Astrocyte of the spinal cord (primary cell): ENCODE measurements around the gene DOCK4.

Experiments
- DNase-seq: peaks from one replicate; pipeline ENCODE4 v3.0.0; 2011; ENCODE audit warnings: low read depth, low spot score
- H3K4me3 ChIP-seq: 2 replicates; pipeline ENCODE4 v1.5.1; 2011; ENCODE audit warnings: low read depth, mild to moderate bottlenecking, low read length, moderate library complexity
- CTCF ChIP-seq: IDR thresholded peaks from 2 replicates; pipeline ENCODE4 v1.5.1; 2012; ENCODE audit warnings: low read depth, mild to moderate bottlenecking, low read length, inconsistent platforms
- in situ Hi-C: cut with HindIII; loops from 2 replicates; pipeline ENCODE4 v1.10.0; 2017; ENCODE audit warnings: low sequenced_read_pairs

DOCK4 gene

DNA sequence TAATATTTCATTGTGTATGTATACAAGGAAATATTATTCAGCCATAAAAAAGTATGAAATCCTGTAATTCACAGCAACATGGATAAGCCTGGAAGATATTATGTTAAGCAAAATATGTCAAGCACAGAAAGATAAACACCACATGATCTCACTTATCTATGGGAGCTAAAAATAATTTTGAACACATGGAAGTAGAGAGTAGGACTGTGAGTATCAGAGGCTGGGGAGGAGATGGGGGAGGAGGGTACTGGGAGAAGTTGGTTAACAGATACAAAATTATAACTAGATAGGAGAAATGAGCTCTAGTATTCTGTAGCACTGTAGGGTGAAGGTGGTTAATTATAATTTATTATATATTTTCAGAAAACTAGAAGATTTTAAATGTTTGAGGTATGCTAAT, 132.7 kb downstream of the DOCK4 start:
- TF ChIP-seq CTCF: no peak
- DNase-seq: no peak
- H3K4me3 ChIP-seq: no peak overlapping the region
- in situ Hi-C loops: no loop called here

- no peak overlapping the region for H3K4me3 ChIP-seq
- no peak for DNase-seq
- in situ Hi-C loops: no loop called here
- TF ChIP-seq CTCF: no peak
These were observed 133.5 kb downstream of the DOCK4 start for GRCh38 chr7:112072541-112073245.

GRCh38 chr7:112071856-112072255, 134.3 kb downstream of the DOCK4 start:
- in situ Hi-C loops: no loop called here
- H3K4me3 ChIP-seq: no peak overlapping the region
- TF ChIP-seq CTCF: no peak
- DNase-seq: no peak

DNA sequence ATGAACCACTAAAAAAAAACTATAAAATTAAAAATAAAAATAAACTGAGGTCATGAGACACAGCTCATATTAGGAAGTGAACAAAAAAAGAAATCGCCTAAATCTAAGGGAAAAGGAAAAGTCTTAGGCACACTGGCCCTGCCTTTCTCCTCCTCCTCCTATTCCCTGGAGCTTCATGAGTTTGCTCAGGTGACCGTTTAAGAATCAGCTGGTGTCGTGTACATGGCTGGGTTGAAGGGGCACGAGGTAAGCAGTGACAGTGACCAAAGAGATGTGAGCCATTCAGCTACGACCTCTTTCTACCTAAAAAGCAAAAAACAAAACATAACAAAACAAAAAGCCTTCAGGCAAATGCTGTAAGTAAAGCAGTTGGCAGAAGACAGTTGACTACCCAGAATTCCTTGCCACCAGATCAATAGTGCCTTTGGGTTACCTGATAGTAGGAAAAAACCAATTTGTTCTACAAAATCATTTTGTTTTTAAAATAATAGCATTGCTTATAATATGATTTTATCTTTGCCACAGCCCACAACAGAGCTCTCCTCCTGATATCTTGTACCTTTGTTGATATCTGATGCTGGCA, 135.4 kb downstream of the DOCK4 start:
- DNase-seq: no peak
- no peak overlapping the region for H3K4me3 ChIP-seq
- no peak for TF ChIP-seq CTCF
- in situ Hi-C loops: no loop called here

DNA sequence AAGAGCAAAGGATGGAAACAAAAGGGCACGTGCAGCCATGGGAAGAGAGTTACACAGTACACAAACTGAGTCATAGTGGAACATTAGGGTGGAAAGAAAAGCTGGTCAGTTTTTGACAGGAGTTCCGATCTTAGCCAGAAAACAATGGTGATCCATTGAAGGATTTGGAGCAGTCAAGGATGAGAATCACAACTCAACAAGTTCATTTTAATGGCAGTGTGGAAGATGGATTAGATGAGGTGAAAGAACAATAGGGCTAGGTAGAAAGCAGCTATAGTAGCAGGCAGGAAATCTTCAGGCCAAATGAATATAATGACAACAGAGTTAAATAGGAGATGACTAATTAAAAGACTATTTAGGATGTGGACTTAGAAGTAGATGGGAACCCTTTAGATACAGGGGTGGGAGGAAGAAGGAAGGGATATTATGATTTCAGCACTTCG, 136.3 kb downstream of the DOCK4 start:
- in situ Hi-C loops: no loop called here
- TF ChIP-seq CTCF: no peak
- peak; percentile 17 for DNase-seq
- H3K4me3 ChIP-seq: no peak overlapping the region

DNA sequence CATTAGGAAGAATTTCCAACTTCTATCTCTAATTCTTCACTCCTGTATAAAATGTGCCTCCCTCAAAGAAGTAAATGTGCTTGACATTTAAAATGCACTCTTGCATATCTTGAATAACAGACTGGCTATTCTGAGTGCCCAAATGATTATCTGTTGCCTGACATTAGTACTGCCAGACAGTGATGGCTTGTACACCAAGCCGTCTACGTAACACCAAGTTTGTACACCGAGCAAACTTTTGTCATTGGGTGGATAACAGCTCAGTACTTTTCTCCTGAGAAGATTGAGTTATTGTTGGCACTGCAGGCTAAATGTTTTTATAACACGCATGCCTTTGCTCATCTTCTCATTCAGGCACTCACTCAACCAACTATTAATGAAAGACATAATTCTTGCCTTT, 137.2 kb downstream of the DOCK4 start:
- in situ Hi-C loops: no loop called here
- no peak for TF ChIP-seq CTCF
- no peak overlapping the region for H3K4me3 ChIP-seq
- DNase-seq: no peak
